Iris pigment epithelial cell (primary cell): ENCODE results near the gene RBMY1J.
"Not testable (repeated sequence)": the region's sequence is repeated elsewhere in the genome, so short reads cannot be mapped to it uniquely, and the experiment has no call there.

Experiments
- DNase-seq: peaks from one replicate; pipeline ENCODE4 v3.0.0-alpha.2; 2011; ENCODE audit warnings: low read depth

The RBMY1J gene

DNA sequence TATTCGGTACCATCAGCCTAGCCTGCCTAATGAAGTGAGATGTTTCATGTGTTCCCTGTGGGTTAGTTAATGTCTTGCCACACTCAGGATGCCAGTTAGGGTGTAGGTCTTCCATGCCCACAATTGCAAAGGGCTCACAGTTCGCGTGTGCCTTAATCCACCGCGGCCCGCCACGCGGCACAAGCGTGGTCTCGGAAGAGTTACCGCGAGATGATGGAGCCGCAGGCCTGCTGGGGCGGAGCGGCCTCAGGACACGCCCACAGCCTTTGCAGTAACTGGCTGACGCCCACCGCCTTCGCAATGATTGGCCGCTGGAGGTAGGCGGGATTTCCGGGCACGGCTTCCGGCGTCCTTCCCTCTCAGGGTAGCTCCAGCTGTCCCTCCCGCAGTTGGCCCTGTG is at the start of gene RBMY1J:
TSS of gene RBMY1J (plus strand) at position 301 of the 400 bp plus-strand sequence. CDS start 2,038 bp downstream, outside the sequence.
- DNase-seq = not testable (repeated sequence)

DNA sequence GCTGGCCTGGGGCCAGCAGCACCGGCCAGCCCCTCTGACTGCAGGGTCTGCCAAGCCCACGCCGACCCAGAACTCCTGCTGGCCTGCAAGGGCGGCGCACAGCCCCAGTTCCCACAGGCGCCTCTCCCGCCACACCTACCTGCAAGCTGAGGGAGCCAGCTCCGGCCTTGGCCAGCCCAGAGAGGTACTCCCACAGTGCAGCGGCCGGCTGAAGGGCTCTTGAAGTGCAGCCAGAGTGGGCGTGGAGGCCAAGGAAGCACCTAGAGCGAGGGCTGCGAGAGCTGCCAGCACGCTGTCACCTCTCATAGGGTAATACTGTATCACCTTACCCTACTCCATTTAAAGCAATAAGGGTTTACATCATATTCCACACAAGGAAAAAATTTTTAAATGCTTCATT is 35.8 kb upstream of the RBMY1J start:
- DNase-seq = no peak

DNA sequence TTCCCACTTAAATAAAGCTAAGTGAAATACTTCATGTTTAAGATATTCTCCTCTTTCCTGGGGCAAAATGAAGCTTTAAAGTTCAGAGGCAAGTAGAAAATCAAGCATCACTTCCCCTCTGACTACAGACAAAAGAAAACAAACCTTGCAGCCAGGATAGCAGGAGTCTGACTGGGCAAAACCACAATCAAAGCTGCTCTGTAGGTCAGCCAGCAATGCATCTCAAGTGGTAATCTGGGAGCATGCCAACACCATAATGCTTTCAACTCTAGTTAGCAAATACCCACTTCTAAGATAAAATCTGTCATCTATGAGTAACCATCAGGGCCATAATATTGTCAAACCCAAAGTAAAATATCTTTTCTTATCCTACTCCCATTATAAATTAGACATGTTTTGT is 32.6 kb upstream of the RBMY1J start:
- no peak for DNase-seq

DNA sequence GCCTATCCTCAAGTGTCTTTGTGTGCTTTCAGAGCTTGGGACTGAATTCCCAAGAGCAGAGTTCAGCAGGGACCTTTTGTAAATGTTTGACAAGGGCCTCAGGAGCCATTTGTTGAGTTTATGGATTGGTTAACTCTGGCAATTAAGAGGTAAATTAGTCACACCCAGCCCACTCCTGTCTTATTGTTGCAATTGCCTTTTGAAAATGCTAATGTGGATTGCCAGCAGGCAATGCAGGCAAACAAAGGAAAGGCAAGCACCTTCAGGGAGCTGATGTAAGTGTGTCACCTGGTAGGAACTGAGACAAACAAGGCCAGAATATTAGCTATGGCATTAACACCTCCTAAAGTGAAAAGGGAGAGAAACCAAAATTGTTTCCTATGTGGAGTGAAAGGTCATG is 29.7 kb upstream of the RBMY1J start:
- no peak for DNase-seq

DNA sequence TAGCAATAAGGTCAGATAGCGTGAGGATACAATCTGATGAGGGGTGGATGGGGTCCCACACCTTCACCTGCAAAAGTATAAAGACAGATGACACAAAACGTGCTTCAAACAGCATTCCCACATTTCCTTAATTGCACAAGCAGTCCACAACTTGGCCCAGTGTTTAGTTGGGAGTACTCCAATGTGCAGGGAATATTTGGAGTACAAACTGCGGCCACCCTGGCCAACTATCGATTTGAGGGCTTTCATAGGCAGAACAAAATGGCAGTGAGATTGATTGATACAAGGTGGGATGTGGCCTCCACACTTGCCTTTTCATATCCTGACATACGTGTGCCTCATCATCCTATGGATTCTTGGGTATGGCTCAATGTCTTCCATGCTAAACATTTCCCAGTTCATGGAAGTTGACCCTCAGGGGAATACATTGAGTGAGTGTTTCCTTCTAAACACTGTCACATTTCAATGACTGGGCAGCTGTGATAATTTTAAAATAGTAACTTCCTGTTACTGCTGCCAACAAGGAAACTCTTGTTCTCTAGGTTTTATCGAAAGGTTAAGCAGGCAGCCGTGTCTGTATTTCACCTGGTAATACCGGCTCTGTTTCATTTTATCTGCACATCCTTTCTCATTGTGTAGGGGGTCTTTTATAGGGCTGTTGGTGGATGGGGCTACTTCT is 41.6 kb downstream of the RBMY1J start:
- DNase-seq = not testable (repeated sequence)

DNA sequence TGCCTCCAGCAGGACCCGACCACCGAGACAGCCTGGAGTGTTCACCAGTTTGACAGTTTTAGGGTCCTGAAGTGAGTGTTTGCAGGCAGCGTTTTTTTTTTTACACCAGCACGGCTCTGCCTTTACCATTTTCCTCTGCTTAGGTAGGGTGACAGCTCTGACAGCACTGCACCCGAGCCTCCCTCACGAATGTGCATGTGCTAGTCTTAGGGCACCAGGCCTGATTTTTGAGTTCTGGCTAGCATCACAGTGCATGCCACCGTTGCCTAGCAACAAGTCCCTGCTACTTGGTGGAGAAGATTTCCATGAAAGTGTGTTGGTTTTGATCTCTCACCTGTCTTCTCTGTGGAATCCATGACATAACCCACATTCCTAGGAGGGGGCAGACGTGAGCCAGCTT is 52.3 kb downstream of the RBMY1J start:
- DNase-seq = not testable (repeated sequence)

DNA sequence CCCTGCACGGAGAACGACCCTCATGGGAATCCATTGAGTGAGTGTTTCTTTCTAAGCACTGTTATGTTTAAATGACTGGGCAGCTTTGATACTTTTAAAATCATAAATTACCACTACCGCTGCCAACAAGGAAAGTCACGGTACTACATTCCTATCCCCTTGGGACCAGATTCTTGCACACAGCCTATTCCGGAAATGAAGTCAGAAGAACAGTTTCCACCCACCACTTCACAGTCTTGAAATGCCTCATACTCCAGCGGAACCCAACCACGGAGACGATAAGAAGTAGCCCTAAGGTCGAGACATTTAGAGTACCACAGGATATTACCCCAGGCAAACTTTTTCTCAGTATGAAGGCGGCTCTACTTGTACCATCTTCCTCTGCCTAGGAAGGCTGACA is 58.8 kb downstream of the RBMY1J start:
- not testable (repeated sequence) for DNase-seq
